Measurements from ENCODE around the gene P2RX3. TPM values are rescaled to one million over a fixed set of nuclear protein-coding genes. Genes with fewer than 3 reads are reported as not detected.

The P2RX3 gene
- total RNA-seq, 1 donor from 2014 or later: not detected

DNA sequence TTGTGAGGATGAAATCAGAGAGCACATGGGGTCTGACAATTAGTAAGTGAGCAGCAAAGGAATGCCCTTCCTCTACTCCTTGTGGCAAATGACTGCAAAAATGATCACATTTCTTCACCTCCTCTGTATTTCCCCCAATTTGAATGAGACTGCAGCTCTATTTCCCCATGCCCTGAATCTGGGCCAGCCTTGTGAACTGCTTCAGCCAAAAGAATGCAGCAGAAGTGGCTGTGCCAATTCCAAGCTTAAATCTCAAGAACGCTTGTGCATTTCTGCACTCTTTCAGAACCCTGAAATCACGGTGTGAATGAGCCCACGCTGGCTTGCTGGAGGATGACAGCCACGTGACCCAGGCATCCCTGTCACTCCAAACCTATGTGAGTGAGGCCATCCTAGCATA lies 78.9 kb downstream of the P2RX3 start:
- intact Hi-C loops (cut with micrococcal nuclease): no loop called here

DNA sequence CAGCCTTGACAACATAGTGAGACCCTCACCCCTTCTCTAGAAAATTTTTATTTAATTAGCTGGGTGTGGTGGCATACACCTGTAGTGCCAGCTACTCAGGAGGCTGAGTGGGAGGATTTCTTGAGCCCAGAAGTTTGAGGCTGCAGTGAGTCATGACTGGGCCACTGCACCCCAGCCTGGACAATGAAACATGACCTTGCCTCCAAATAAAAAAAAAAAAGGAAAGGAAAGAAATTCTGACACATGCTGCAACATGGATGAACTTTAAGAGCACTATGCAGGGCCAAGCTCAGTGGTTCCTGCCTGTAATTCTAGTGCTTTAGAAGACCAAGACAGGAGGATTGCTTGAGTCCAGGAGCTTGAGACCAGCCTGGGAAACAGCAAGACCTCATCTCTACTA lies 80.0 kb downstream of the P2RX3 start:
- intact Hi-C loops (cut with micrococcal nuclease): no loop called here

DNA sequence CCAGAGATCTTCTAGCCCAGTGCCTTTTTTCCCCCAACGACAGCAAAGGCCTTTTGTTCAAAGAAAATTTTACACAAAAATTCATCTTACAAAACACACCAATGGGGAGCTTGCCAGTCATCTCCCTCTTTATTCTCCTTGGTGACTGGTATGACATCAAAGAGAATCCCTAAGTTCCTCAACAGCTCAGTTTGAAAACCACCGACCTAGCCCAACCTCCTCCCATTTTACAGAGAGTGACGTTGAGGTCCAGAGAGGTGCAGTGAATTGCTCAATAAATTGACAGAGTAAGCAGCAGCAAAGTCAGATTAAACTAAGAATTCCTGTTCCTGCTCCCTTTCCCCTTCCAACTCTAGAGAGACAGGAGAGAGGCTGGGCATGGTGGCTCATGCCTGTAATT lies 81.0 kb downstream of the P2RX3 start:
- intact Hi-C loops (cut with micrococcal nuclease): no loop called here

DNA sequence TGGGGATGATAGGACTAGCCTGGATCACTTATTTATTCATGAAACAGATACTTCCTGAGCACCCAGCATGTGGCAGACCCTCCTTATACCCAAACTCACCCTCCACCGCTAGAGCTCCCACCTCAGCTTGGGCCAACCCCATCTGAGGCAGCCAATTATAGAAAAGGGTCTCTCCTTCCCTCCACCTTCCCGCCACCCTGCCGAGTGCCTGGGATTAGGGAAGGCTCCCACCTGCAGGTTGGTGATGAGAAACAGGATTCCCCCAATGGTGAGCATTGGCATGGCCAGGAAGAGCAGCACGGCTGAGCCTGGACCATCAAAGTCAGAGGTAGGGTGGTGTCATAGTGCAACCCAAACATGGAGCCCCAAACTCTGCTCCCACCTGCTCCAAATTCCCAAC lies 82.9 kb downstream of the P2RX3 start:
- intact Hi-C loops (cut with micrococcal nuclease): loop anchor here (10.0 kb wide), 1 partner anchor 1724 kb away; the partner anchor contains the start of gene FAM111A

DNA sequence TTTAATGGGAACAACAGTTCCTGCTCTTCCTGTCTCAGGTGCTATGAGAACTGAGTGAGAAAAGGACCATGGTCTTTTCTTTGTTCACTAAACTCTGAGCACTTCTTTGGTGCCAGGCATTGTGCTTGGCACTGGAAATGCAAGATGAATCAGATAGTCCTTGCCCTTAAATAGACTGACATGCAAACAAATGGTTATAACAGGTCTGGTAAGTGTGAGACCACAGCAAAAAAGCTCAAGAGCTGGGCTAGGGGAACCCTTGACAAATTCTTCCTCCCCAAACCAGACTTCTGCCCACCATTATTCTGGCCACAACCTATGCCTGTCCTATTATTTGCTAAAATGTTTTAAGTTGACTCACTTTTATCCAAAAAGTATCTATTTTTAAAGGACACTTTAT lies 83.7 kb downstream of the P2RX3 start:
- intact Hi-C loops (cut with micrococcal nuclease): loop anchor here (10.0 kb wide), 1 partner anchor 1723 kb away; the partner anchor contains the start of gene FAM111A

Other genes starting within 250 kb of the P2RX3 start
- gene LRRC55, start 156.4 kb upstream of the P2RX3 start, total RNA-seq: not detected in 2 replicates
- not detected in 2 replicates for gene APLNR, start 101.1 kb upstream of the P2RX3 start, total RNA-seq
- gene TNKS1BP1, start 13.4 kb upstream of the P2RX3 start, total RNA-seq: 12.4 and 14.1 TPM in 2 replicates
- 152 TPM in 2 replicates for gene SSRP1, start 2.5 kb upstream of the P2RX3 start, total RNA-seq
- gene PRG3, start 42.8 kb downstream of the P2RX3 start, total RNA-seq: not detected in 2 replicates
- gene PRG2, start 52.3 kb downstream of the P2RX3 start, total RNA-seq: not detected in 2 replicates
- 52.6 and 54.2 TPM in 2 replicates for gene SLC43A3, start 88.8 kb downstream of the P2RX3 start, total RNA-seq
- gene RTN4RL2, start 122.2 kb downstream of the P2RX3 start, total RNA-seq: 0.12 and 0.34 TPM in 2 replicates
- 12.9 and 14.1 TPM in 2 replicates for gene SLC43A1, start 177.3 kb downstream of the P2RX3 start, total RNA-seq
- gene TIMM10, start 192.4 kb downstream of the P2RX3 start, total RNA-seq: 54.1 and 60.8 TPM in 2 replicates
- not detected in 2 replicates for gene SMTNL1, start 199.2 kb downstream of the P2RX3 start, total RNA-seq
- gene UBE2L6, start 229.3 kb downstream of the P2RX3 start, total RNA-seq: 270 and 272 TPM in 2 replicates